Neutrophil (primary cell): Measurements from ENCODE around the gene IVNS1ABP.
A peak's percentile ranks its signal among the peaks of the same experiment; 100 is the strongest.

Source experiments
- H3K27ac ChIP-seq: fragments of 200-600 bp; sonication (generic); 2 replicates; pipeline ENCODE4 v1.5.1; 2016; ENCODE audit warnings: mild to moderate bottlenecking, moderate library complexity
- H3K27me3 ChIP-seq: fragments of 200-600 bp; sonication (generic); 2 replicates; pipeline ENCODE4 v1.6.0; 2016; ENCODE audit warnings: mild to moderate bottlenecking
- H3K36me3 ChIP-seq: fragments of 200-600 bp; sonication (generic); 2 replicates; pipeline ENCODE4 v1.5.1; 2017
- H3K4me1 ChIP-seq, 2 experiments: fragments of 200-600 bp in 1 of 2; sonication (generic) in 1 of 2; 1 replicate in 1 of 2; 2 replicates in 1 of 2; pipeline versions ENCODE4 v1.5.1 to v1.6.1; 2013 to 2016; ENCODE audit warnings: low read depth in 1 of 2, low read length in 1 of 2, mild to moderate bottlenecking in 1 of 2, moderate library complexity in 1 of 2; ENCODE audit not compliant: control insufficient read depth in 1 of 2, insufficient read depth in 1 of 2
- H3K4me3 ChIP-seq, 2 experiments: fragments of 200-600 bp in 1 of 2; sonication (generic) in 1 of 2; 1 replicate in 1 of 2; 2 replicates in 1 of 2; pipeline ENCODE4 v1.5.1; 2013 to 2016; ENCODE audit warnings: low read depth in 1 of 2, low read length in 1 of 2, mild to moderate bottlenecking in 1 of 2, moderate library complexity in 1 of 2
- H3K9me3 ChIP-seq: fragments of 200-600 bp; sonication (generic); 2 replicates; pipeline ENCODE4 v1.5.1; 2016
- TF ChIP-seq, protein P1 (sequence below): fragments of 200-600 bp; sonication (generic); IDR thresholded peaks from 2 replicates; pipeline ENCODE4 v1.5.1; 2016; ENCODE audit warnings: antibody characterized with exemption

The IVNS1ABP gene

DNA sequence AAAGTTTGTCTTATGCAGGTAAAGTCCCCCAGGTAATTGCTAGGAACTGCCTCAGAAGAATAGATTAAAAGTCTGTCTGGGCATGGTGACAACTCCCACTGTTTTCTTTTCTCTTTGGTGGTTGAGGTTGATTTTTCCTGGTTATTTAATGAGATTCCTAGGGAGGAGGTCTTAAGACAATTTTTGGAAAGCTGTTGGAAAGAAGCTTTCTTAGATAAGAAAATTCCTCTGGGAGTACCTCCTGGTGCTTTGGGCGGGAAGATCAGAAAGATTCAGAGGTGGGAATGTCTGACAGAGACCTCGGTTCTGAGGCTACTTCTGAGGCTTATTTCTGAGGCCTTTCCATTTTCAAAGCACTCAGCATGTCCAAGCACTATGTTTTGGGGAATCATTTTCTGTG, 25.0 kb upstream of the IVNS1ABP start:
- Histone ChIP-seq H3K27me3 (no peaks in the 10 kb centered on the region), H3K4me1 (peaks cover 61 to 66% of the 10 kb centered on the region in 2 experiments), H3K4me3 (no peak overlapping the region), H3K36me3 (no peaks in the 10 kb centered on the region), H3K27ac (no peak overlapping the region), H3K9me3 (no peaks in the 10 kb centered on the region)
- TF ChIP-seq, protein P1, sequence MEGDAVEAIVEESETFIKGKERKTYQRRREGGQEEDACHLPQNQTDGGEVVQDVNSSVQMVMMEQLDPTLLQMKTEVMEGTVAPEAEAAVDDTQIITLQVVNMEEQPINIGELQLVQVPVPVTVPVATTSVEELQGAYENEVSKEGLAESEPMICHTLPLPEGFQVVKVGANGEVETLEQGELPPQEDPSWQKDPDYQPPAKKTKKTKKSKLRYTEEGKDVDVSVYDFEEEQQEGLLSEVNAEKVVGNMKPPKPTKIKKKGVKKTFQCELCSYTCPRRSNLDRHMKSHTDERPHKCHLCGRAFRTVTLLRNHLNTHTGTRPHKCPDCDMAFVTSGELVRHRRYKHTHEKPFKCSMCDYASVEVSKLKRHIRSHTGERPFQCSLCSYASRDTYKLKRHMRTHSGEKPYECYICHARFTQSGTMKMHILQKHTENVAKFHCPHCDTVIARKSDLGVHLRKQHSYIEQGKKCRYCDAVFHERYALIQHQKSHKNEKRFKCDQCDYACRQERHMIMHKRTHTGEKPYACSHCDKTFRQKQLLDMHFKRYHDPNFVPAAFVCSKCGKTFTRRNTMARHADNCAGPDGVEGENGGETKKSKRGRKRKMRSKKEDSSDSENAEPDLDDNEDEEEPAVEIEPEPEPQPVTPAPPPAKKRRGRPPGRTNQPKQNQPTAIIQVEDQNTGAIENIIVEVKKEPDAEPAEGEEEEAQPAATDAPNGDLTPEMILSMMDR = no peak

DNA sequence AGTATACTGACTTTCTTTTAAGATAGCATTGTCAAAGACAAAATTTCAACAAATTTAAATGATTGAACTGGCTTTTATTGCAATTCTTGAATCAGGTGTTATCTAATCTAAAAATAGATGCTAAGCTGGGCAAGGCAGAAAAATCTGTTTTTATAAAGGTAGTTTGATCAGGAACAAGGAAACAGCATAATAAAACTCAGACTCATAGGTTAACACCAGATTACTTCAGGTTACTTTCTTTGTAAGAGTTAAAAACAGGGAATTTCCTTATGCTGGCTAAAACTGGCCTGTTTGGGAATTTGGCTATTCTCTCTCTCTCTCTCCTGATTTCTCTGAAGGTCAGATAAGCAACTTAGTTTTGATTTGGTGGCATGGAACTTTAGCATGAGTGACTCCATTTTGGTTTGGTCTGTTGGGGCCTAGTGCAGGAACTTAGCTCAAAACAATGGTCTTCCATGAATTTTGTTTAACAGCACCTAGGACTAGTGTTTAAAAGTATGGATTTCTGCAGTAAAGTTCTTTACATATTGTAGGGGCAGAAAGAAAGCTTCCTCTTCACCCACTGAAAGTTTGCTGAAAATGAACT, 24.2 kb upstream of the IVNS1ABP start:
- H3K4me3 ChIP-seq = no peak overlapping the region
- H3K36me3 ChIP-seq = no peaks in the 10 kb centered on the region
- TF ChIP-seq, protein P1 = no peak
- no peaks in the 10 kb centered on the region for H3K9me3 ChIP-seq
- H3K4me1 ChIP-seq = peaks cover 61 to 66% of the 10 kb centered on the region in 2 experiments
- peak overlapping the region; percentile 95 for H3K27ac ChIP-seq
- no peaks in the 10 kb centered on the region for H3K27me3 ChIP-seq

DNA sequence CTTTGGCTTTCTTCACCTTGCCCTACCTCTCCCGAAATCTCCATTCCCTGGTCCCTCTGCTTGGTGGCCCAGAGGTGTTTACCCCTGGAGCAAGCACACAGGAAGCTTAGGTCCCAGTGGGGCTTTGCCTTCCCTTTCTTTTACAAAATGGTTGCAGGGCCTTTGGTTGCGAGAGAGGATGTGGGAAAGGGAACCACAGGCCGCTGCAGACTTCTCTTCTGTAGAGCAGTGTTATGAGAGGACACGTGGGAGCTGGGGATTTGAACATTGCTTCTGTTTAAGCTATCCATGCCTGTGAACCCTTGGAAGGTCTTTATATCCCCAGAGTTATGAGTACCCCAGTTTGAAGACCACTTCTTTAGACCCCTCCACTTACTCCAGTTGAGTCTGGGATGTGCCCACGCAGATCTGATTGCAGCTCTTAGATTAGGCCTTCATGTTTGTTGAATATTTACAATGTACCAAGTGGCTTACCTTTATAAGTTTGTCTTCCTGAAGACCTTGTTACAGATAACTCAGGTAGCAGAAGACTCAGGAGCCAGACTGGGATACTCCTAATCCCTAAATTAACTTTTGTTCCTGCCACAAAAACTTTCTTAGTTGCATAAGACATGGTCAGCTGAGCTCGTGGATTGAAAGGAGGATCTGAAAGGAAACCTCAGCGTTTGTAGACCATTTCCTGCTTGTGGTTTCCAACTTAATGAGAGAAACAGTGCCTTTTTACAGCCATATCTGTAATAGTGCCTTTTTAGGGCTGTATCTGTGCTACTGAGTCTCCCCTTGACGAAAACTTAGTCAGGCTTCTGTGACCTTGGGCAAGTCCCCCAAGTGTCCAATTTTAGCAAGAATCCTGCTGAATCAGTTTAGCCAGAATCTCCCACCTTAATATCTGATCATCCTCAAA, 21.9 kb upstream of the IVNS1ABP start:
- H3K27ac ChIP-seq = peak overlapping the region; percentile 95
- peak overlapping the region; percentile 38 to 47 for H3K4me3 ChIP-seq
- no peaks in the 10 kb centered on the region for H3K36me3 ChIP-seq
- no peaks in the 10 kb centered on the region for H3K9me3 ChIP-seq
- TF ChIP-seq, protein P1 = no peak
- no peaks in the 10 kb centered on the region for H3K27me3 ChIP-seq
- H3K4me1 ChIP-seq = peaks cover 55 to 57% of the 10 kb centered on the region in 2 experiments

DNA sequence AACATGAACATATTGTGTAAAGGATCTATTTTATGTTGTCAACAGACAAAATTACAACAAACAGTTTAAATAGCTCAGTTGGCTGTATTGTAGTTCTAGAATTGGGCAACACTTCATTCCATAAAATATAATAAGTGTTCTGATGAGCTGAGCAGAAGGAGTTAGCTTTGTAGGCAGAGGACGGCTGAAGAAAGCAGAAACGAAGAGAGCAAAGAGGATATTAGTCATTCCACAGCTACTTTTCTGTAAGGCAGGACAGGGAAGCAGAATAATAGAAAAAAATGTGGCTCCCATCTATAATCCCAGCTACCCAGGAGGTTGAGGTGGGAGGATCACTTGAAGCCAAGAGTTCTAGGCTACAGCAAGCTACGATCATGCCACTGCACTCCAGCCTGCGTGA, 20.2 kb upstream of the IVNS1ABP start:
- Histone ChIP-seq H3K27me3 (no peaks in the 10 kb centered on the region), H3K27ac (peak overlapping the region; percentile 95), H3K4me3 (no peak overlapping the region), H3K4me1 (peaks cover 57 to 58% of the 10 kb centered on the region in 2 experiments), H3K36me3 (no peaks in the 10 kb centered on the region), H3K9me3 (no peaks in the 10 kb centered on the region)
- TF ChIP-seq, protein P1 = no peak

DNA sequence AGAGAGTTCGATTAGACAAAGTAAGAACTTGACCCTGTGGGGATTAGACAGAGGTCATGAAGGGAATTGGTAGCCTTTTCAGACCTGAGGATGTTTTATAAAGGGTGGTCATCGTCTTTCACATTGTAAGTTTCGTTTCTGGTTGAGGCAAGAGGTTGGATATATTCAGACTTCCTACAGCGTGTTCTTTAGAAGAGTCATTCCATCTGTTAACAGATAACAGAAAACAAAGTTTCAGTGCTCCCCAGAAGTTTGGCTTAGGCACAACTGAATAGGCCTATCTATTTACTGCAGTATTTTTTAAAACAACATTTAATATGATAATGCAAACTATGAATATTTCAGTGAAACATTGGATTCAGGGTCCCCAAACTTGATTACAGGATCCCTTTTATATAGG, 17.1 kb upstream of the IVNS1ABP start:
- no peak overlapping the region for H3K4me3 ChIP-seq
- H3K9me3 ChIP-seq = no peaks in the 10 kb centered on the region
- peaks cover 44 to 49% of the 10 kb centered on the region in 2 experiments for H3K4me1 ChIP-seq
- H3K27me3 ChIP-seq = no peaks in the 10 kb centered on the region
- H3K27ac ChIP-seq = no peak overlapping the region
- TF ChIP-seq, protein P1 = no peak
- no peaks in the 10 kb centered on the region for H3K36me3 ChIP-seq
